Measurements from ENCODE around the gene BEND2. TPM values are rescaled to one million over a fixed set of nuclear protein-coding genes. Genes with fewer than 3 reads are reported as not detected.

The BEND2 gene
- polyA plus RNA-seq, 1 donor (not counting 4 experiments of a cell fraction or from before 2014, with no cell fraction given) = not detected

- H3K36me3 ChIP-seq (ENCODE audit: control insufficient read depth in 2 of 2, extremely low read depth in 1 of 2, insufficient read depth in 2 of 2, low read length in 2 of 2) = no peaks in the 10 kb centered on the region
- dilution Hi-C loops (cut with MboI; ENCODE audit: extremely low pct_ligation_motif_present, low sequenced_read_pairs) = no loop called here
- DNase-seq (ENCODE audit: low read depth, low spot score) = no peak
- no peak overlapping the region for H3K4me2 ChIP-seq (ENCODE audit: control insufficient read depth, extremely low read depth, insufficient read depth, low read depth, low read length)
- H3K4me3 ChIP-seq (ENCODE audit: control insufficient read depth in 2 of 3, extremely low read depth in 1 of 3, insufficient read depth in 2 of 3, low read depth in 1 of 3, low read length in 3 of 3) = no peak overlapping the region
- no peak for FAIRE-seq
- no peaks in the 10 kb centered on the region for H3K79me2 ChIP-seq (ENCODE audit: control insufficient read depth, insufficient read depth, low read length)
- no peaks in the 10 kb centered on the region for H3K27me3 ChIP-seq (ENCODE audit: control insufficient read depth, extremely low read depth, insufficient read depth, low read length)
- H3K9me3 ChIP-seq (ENCODE audit: control insufficient read depth, low read depth, low read length) = no peaks in the 10 kb centered on the region
- H4K20me1 ChIP-seq (ENCODE audit: control insufficient read depth, extremely low read depth, insufficient read depth, low read length) = no peaks in the 10 kb centered on the region
- no peak overlapping the region for H2AFZ ChIP-seq (ENCODE audit: control insufficient read depth, low read length)
- H3K9ac ChIP-seq (ENCODE audit: control insufficient read depth, extremely low read depth, insufficient read depth, low read length) = no peak overlapping the region
- no peaks in the 10 kb centered on the region for H3K4me1 ChIP-seq (ENCODE audit: control insufficient read depth, extremely low read depth, insufficient read depth, low read length)
- TF ChIP-seq, protein P1, sequence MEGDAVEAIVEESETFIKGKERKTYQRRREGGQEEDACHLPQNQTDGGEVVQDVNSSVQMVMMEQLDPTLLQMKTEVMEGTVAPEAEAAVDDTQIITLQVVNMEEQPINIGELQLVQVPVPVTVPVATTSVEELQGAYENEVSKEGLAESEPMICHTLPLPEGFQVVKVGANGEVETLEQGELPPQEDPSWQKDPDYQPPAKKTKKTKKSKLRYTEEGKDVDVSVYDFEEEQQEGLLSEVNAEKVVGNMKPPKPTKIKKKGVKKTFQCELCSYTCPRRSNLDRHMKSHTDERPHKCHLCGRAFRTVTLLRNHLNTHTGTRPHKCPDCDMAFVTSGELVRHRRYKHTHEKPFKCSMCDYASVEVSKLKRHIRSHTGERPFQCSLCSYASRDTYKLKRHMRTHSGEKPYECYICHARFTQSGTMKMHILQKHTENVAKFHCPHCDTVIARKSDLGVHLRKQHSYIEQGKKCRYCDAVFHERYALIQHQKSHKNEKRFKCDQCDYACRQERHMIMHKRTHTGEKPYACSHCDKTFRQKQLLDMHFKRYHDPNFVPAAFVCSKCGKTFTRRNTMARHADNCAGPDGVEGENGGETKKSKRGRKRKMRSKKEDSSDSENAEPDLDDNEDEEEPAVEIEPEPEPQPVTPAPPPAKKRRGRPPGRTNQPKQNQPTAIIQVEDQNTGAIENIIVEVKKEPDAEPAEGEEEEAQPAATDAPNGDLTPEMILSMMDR (optimal IDR thresholded peaks at IDR 0.05 in 1 of 3, IDR thresholded peaks at IDR 0.05 in 1 of 3, conservative IDR thresholded peaks at IDR 0.05 in 1 of 3; ENCODE audit: extremely low read depth in 1 of 3, insufficient read depth in 2 of 3, low read length in 3 of 3) = no peak
- TF ChIP-seq EZH2 (IDR thresholded peaks at IDR 0.05; ENCODE audit: low read length) = no peak
- no peaks in the 10 kb centered on the region for H3K9me1 ChIP-seq (ENCODE audit: control insufficient read depth, extremely low read depth, insufficient read depth, low read length)
- H3K27ac ChIP-seq (ENCODE audit: control insufficient read depth, insufficient read depth, low read length) = no peak overlapping the region
These were observed 71.2 kb downstream of the BEND2 start for GRCh38 chrX:18149454-18149853.

DNA sequence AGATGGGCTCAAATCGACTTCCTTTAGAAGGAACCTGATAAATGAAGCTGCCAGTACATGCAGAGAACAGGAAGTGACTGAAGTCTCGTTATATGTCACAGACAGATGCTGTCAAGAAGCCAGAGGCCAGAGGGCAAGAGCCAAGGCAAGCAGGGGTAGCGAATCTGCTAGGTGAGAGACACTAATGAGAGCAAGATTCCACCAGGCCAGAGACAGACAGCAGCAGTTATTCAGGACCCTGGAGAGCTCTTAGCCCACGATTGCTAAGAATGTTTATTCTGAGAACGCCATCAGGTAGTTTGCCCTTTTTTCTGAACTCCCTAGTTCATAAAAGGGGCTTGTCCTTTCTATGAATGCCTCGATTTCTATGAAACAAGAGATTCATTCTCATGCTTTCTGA is 73.7 kb downstream of the BEND2 start:
- Histone ChIP-seq H3K4me1 (ENCODE audit: control insufficient read depth, extremely low read depth, insufficient read depth, low read length) (no peaks in the 10 kb centered on the region), H3K36me3 (ENCODE audit: control insufficient read depth in 2 of 2, extremely low read depth in 1 of 2, insufficient read depth in 2 of 2, low read length in 2 of 2) (no peaks in the 10 kb centered on the region), H3K9me3 (ENCODE audit: control insufficient read depth, low read depth, low read length) (no peaks in the 10 kb centered on the region), H2AFZ (ENCODE audit: control insufficient read depth, low read length) (no peak overlapping the region), H3K4me2 (ENCODE audit: control insufficient read depth, extremely low read depth, insufficient read depth, low read depth, low read length) (no peak overlapping the region), H3K27me3 (ENCODE audit: control insufficient read depth, extremely low read depth, insufficient read depth, low read length) (no peaks in the 10 kb centered on the region), H3K9ac (ENCODE audit: control insufficient read depth, extremely low read depth, insufficient read depth, low read length) (no peak overlapping the region), H3K4me3 (ENCODE audit: control insufficient read depth in 2 of 3, extremely low read depth in 1 of 3, insufficient read depth in 2 of 3, low read depth in 1 of 3, low read length in 3 of 3) (no peak overlapping the region), H3K9me1 (ENCODE audit: control insufficient read depth, extremely low read depth, insufficient read depth, low read length) (no peaks in the 10 kb centered on the region), H4K20me1 (ENCODE audit: control insufficient read depth, extremely low read depth, insufficient read depth, low read length) (no peaks in the 10 kb centered on the region), H3K27ac (ENCODE audit: control insufficient read depth, insufficient read depth, low read length) (no peak overlapping the region), H3K79me2 (ENCODE audit: control insufficient read depth, insufficient read depth, low read length) (no peaks in the 10 kb centered on the region)
- dilution Hi-C loops (cut with MboI; ENCODE audit: extremely low pct_ligation_motif_present, low sequenced_read_pairs) = no loop called here
- TF ChIP-seq EZH2 (IDR thresholded peaks at IDR 0.05; ENCODE audit: low read length) = no peak
- TF ChIP-seq, protein P1 (optimal IDR thresholded peaks at IDR 0.05 in 1 of 3, IDR thresholded peaks at IDR 0.05 in 1 of 3, conservative IDR thresholded peaks at IDR 0.05 in 1 of 3; ENCODE audit: extremely low read depth in 1 of 3, insufficient read depth in 2 of 3, low read length in 3 of 3) = no peak
- FAIRE-seq (no peak), DNase-seq (ENCODE audit: low read depth, low spot score) (no peak)
